ENCODE measurements around the gene XPO4.

Gene XPO4

DNA sequence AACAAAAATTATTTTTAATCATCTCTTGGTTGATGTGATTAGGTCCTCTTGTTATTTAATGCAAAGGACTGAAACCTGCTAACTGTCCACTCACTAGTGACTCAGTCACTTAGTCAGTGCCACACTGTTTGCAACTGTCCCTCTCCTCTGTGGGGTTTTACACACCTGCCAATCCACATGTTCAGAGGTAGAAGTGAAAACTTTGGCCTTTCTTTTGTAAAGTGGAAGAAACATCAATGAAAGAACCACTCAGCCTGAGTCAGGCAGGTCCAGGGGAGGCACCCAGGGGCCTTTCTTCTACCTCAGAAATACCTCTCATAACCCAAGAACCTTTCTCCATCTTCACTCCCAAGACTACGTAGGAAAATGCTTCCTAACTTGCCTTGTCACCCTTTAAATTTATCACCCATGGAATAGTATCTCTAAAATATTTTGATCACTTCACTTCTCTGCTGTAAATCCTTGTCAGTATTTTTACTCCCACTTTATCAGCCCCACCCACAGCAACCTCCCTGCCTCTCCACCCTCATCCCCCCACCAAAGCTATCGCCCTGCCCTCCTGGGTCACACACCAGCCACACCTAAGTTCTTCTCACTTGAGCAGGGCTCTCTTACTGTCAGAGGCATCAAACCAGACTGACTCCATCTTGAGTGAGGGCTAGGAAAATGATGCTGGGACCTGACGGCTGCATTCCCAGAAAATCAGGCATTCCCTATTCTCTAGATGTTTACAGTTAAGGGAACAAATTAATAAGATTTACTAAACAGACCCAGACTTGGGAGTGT, 99.2 kb downstream of the XPO4 start:
- H3K4me3 ChIP-seq (ENCODE audit: low read depth in 1 of 2, low read length in 2 of 2) = no peak overlapping the region
- H3K36me3 ChIP-seq (ENCODE audit: control insufficient read depth in 1 of 2, insufficient read depth in 2 of 2, low read length in 2 of 2) = peaks cover 18 to 19% of the 10 kb centered on the region in 2 donors
- H3K27me3 ChIP-seq (ENCODE audit: low read depth, low read length) = no peaks in the 10 kb centered on the region
- no peaks in the 10 kb centered on the region for H3K9me3 ChIP-seq (ENCODE audit: control insufficient read depth in 1 of 2, low read length in 2 of 2)
- no peaks in the 10 kb centered on the region for H3K4me1 ChIP-seq (ENCODE audit: control insufficient read depth in 1 of 2, insufficient read depth in 2 of 2, low read length in 2 of 2)
- no peak overlapping the region for H3K27ac ChIP-seq (ENCODE audit: low read length)

GRCh38 chr13:20801707-20802106, 100.8 kb downstream of the XPO4 start:
- Histone ChIP-seq H3K36me3 (ENCODE audit: control insufficient read depth in 1 of 2, insufficient read depth in 2 of 2, low read length in 2 of 2) (peaks cover 6% of the 10 kb centered on the region in 2 donors), H3K9me3 (ENCODE audit: control insufficient read depth in 1 of 2, low read length in 2 of 2) (no peaks in the 10 kb centered on the region), H3K27ac (ENCODE audit: low read length) (no peak overlapping the region), H3K4me1 (ENCODE audit: control insufficient read depth in 1 of 2, insufficient read depth in 2 of 2, low read length in 2 of 2) (peaks cover 0 to 8% of the 10 kb centered on the region in 2 donors), H3K27me3 (ENCODE audit: low read depth, low read length) (no peaks in the 10 kb centered on the region), H3K4me3 (ENCODE audit: low read depth in 1 of 2, low read length in 2 of 2) (no peak overlapping the region)

DNA sequence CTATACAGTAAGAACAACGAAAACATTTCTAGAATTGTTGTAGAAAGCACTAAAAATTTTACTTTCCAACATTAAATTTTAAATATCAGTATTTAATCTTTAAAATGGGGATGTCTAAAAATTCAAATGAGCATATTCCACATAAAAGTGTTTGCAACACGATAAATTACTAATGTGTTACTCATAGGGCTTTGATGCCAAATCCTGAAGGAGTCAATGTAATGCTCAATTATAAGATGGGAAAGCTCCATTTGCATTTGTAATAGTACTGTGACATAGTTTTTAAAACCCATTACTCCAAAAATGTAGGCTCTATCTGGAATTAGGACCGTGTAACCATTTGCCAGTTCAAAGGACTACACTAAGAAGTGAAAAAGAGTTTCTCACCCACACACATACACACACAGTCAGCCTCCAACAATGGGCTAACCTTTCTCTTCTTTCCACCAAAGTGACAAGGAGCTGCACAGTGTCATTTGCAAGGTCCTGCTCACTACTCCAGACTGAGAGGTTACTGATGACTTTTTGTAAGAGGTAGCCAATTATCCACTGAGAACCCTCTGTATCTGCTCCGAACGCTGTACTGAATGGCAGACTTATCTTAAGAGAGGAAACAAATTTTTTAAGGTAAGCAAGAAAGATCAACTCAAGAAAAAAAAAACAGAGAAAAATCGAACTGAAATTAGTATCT, 102.7 kb downstream of the XPO4 start:
- no peak overlapping the region for H3K4me3 ChIP-seq (ENCODE audit: low read depth in 1 of 2, low read length in 2 of 2)
- H3K4me1 ChIP-seq (ENCODE audit: control insufficient read depth in 1 of 2, insufficient read depth in 2 of 2, low read length in 2 of 2) = peaks cover 0 to 9% of the 10 kb centered on the region in 2 donors
- H3K36me3 ChIP-seq (ENCODE audit: control insufficient read depth in 1 of 2, insufficient read depth in 2 of 2, low read length in 2 of 2) = peaks cover 14 to 16% of the 10 kb centered on the region in 2 donors
- no peaks in the 10 kb centered on the region for H3K9me3 ChIP-seq (ENCODE audit: control insufficient read depth in 1 of 2, low read length in 2 of 2)
- H3K27me3 ChIP-seq (ENCODE audit: low read depth, low read length) = no peaks in the 10 kb centered on the region
- no peak overlapping the region for H3K27ac ChIP-seq (ENCODE audit: low read length)

- peaks cover 0 to 9% of the 10 kb centered on the region in 2 donors for H3K4me1 ChIP-seq (ENCODE audit: control insufficient read depth in 1 of 2, insufficient read depth in 2 of 2, low read length in 2 of 2)
- no peak overlapping the region for H3K27ac ChIP-seq (ENCODE audit: low read length)
- no peak overlapping the region for H3K4me3 ChIP-seq (ENCODE audit: low read depth in 1 of 2, low read length in 2 of 2)
- H3K9me3 ChIP-seq (ENCODE audit: control insufficient read depth in 1 of 2, low read length in 2 of 2) = no peaks in the 10 kb centered on the region
- H3K27me3 ChIP-seq (ENCODE audit: low read depth, low read length) = no peaks in the 10 kb centered on the region
- H3K36me3 ChIP-seq (ENCODE audit: control insufficient read depth in 1 of 2, insufficient read depth in 2 of 2, low read length in 2 of 2) = peaks cover 14 to 18% of the 10 kb centered on the region in 2 donors
Measured at GRCh38 chr13:20798027-20798426, 104.5 kb downstream of the XPO4 start.

DNA sequence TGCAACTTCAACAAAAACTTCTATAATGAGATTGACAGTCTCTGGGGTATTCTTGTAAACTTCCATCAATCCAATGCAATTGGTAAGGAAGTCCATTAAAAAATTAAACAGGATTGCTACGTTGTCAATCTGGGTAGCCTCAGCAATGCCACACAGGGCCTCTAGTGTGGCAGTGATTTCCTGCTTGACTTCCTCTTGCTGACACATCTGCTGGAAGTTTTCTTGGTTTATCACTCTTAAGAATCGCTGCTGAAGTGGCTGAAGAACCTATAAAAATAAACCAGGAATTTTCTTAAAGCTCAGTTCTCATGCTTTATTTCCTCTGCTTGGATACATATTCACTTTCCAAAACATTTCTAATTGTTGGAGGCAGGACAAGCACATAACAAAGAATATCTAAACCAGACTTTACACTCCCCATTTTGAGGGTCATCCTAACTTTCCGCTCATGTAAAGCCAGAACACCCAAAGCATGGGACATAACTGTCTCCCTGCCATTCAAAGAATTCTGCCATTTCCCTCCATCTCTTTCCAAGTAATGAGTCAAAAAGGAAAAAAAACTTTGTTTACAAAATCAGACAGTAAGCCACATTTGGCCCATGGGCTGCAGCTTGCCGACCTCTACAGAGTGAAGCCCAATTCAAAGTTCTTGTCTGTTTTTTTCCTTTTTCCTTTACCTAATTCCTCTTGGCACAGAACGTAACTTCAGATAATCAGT, 105.6 kb downstream of the XPO4 start:
- H3K9me3 ChIP-seq (ENCODE audit: control insufficient read depth in 1 of 2, low read length in 2 of 2) = no peaks in the 10 kb centered on the region
- H3K27ac ChIP-seq (ENCODE audit: low read length) = no peak overlapping the region
- H3K36me3 ChIP-seq (ENCODE audit: control insufficient read depth in 1 of 2, insufficient read depth in 2 of 2, low read length in 2 of 2) = peaks cover 14 to 18% of the 10 kb centered on the region in 2 donors
- H3K4me1 ChIP-seq (ENCODE audit: control insufficient read depth in 1 of 2, insufficient read depth in 2 of 2, low read length in 2 of 2) = peaks cover 0 to 9% of the 10 kb centered on the region in 2 donors
- H3K27me3 ChIP-seq (ENCODE audit: low read depth, low read length) = no peaks in the 10 kb centered on the region
- no peak overlapping the region for H3K4me3 ChIP-seq (ENCODE audit: low read depth in 1 of 2, low read length in 2 of 2)

DNA sequence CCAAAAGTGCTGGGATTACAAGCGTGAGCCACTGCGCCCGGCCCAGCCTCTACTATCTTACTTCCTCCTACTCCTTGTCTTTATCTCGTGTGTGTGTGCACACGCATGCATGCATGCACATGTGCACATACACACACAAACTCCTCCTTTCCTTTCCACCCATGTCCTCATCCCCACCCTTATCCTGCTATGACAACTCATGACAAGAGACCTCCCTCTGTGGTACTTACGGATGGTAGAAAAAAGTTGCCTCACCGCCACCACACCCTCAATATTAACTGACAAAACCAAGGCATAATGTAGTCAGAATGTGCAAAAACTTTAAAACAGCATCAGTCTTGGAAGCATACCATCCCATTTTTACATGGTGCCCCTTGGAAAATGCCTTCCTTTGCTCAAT, 112.9 kb downstream of the XPO4 start:
- Histone ChIP-seq H3K27me3 (ENCODE audit: low read depth, low read length) (no peaks in the 10 kb centered on the region), H3K4me1 (ENCODE audit: control insufficient read depth in 1 of 2, insufficient read depth in 2 of 2, low read length in 2 of 2) (no peaks in the 10 kb centered on the region), H3K27ac (ENCODE audit: low read length) (no peak overlapping the region), H3K9me3 (ENCODE audit: control insufficient read depth in 1 of 2, low read length in 2 of 2) (no peaks in the 10 kb centered on the region), H3K4me3 (ENCODE audit: low read depth in 1 of 2, low read length in 2 of 2) (no peak overlapping the region), H3K36me3 (ENCODE audit: control insufficient read depth in 1 of 2, insufficient read depth in 2 of 2, low read length in 2 of 2) (peaks cover 12 to 17% of the 10 kb centered on the region in 2 donors)

DNA sequence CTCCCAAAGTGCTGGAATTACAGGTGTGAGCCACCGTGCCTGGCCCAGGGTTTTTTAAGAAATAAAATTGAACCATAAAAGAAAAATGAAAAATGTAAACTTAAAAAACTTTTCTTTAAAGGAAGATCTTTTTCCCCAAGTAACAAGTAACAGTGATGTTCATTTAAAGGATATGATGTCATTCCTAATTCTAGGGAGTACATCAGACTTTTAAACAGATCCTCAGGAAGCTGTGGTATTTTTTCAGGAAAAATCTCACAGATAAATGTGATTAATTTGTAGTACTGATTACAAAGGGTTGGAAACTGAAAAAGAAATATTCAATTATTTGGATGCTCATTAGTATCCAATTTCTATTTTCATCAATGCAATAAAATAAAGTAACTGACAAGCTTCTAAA, 114.2 kb downstream of the XPO4 start:
- Histone ChIP-seq H3K27me3 (ENCODE audit: low read depth, low read length) (no peaks in the 10 kb centered on the region), H3K9me3 (ENCODE audit: control insufficient read depth in 1 of 2, low read length in 2 of 2) (no peaks in the 10 kb centered on the region), H3K27ac (ENCODE audit: low read length) (no peak overlapping the region), H3K4me3 (ENCODE audit: low read depth in 1 of 2, low read length in 2 of 2) (no peak overlapping the region), H3K4me1 (ENCODE audit: control insufficient read depth in 1 of 2, insufficient read depth in 2 of 2, low read length in 2 of 2) (no peaks in the 10 kb centered on the region), H3K36me3 (ENCODE audit: control insufficient read depth in 1 of 2, insufficient read depth in 2 of 2, low read length in 2 of 2) (peaks cover 16 to 17% of the 10 kb centered on the region in 2 donors)

DNA sequence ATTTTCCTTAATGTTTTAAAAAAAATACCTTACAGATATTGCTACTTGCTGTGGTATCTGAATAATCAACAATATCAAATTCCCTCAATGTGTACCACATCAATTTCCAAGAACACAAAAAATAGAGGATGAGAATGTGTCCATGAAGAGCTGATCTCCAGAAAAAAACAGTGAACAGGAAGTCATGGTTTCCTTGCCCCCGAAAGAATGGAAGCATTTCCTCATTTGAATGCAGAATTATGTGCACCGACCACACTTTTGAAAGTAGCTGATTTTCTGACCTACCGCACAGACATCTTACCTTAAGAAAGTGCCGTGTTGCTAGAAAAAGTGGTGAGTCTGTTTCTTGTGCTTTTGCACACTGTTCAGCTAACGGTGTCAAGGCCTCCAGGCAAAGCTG, 115.4 kb downstream of the XPO4 start:
- peaks cover 19 to 26% of the 10 kb centered on the region in 2 donors for H3K36me3 ChIP-seq (ENCODE audit: control insufficient read depth in 1 of 2, insufficient read depth in 2 of 2, low read length in 2 of 2)
- H3K4me3 ChIP-seq (ENCODE audit: low read depth in 1 of 2, low read length in 2 of 2) = no peak overlapping the region
- no peak overlapping the region for H3K27ac ChIP-seq (ENCODE audit: low read length)
- no peaks in the 10 kb centered on the region for H3K27me3 ChIP-seq (ENCODE audit: low read depth, low read length)
- H3K4me1 ChIP-seq (ENCODE audit: control insufficient read depth in 1 of 2, insufficient read depth in 2 of 2, low read length in 2 of 2) = no peaks in the 10 kb centered on the region
- H3K9me3 ChIP-seq (ENCODE audit: control insufficient read depth in 1 of 2, low read length in 2 of 2) = no peaks in the 10 kb centered on the region

DNA sequence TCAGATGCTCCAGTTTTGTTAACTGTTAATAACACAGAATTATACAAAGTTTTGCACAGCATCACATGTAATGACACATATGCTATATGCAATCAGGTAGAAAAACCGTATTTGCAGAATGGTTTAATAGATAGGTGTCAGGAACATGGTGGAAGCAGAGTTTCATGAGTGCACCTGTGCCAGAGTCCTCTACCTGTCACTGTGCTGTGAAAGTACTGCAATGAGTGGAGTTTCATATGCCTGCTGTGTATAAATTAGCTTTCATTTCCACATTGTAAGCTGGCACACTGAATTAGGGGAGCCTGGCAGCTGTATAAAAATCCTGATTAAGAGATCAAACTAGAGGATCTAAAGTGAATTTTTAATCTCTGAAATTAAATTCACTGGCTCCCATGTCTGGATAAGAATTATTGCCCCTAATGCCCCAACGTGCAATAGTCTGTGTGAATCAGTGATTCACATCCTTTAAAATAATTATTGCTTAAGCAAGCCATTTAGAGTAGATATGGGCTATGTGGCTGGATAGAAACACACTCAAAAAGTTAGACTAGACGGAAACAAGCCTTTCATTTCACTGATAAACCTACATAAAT, 120.3 kb downstream of the XPO4 start:
- Histone ChIP-seq H3K4me1 (ENCODE audit: control insufficient read depth in 1 of 2, insufficient read depth in 2 of 2, low read length in 2 of 2) (no peaks in the 10 kb centered on the region), H3K36me3 (ENCODE audit: control insufficient read depth in 1 of 2, insufficient read depth in 2 of 2, low read length in 2 of 2) (peaks cover 18 to 25% of the 10 kb centered on the region in 2 donors), H3K27ac (ENCODE audit: low read length) (no peak overlapping the region), H3K4me3 (ENCODE audit: low read depth in 1 of 2, low read length in 2 of 2) (no peak overlapping the region), H3K9me3 (ENCODE audit: control insufficient read depth in 1 of 2, low read length in 2 of 2) (no peaks in the 10 kb centered on the region), H3K27me3 (ENCODE audit: low read depth, low read length) (no peaks in the 10 kb centered on the region)

DNA sequence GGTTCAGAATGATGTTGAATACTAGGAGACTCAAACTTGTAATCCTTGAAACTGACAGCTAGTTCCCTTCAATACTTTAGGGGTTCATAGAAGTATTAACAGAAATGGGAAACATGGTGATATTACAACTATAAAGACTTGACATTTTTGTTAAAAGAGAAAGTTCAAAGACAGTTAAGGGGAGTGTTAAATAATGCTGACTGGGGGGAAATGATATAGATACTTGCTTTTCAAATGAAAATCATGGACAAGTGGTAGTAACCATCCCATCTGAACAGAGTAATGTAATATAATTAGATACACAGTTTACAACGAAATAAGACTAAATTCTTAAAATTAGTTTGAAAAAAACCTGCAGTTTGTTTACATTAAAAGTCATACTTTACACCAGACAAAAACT, 122.2 kb downstream of the XPO4 start:
- H3K27me3 ChIP-seq (ENCODE audit: low read depth, low read length) = no peaks in the 10 kb centered on the region
- peaks cover 10 to 17% of the 10 kb centered on the region in 2 donors for H3K36me3 ChIP-seq (ENCODE audit: control insufficient read depth in 1 of 2, insufficient read depth in 2 of 2, low read length in 2 of 2)
- H3K27ac ChIP-seq (ENCODE audit: low read length) = no peak overlapping the region

GRCh38 chr13:20779405-20779804, 123.1 kb downstream of the XPO4 start:
- Histone ChIP-seq H3K27ac (ENCODE audit: low read length) (no peak overlapping the region), H3K27me3 (ENCODE audit: low read depth, low read length) (no peaks in the 10 kb centered on the region), H3K4me3 (ENCODE audit: low read depth in 1 of 2, low read length in 2 of 2) (no peak overlapping the region), H3K4me1 (ENCODE audit: control insufficient read depth in 1 of 2, insufficient read depth in 2 of 2, low read length in 2 of 2) (no peaks in the 10 kb centered on the region), H3K9me3 (ENCODE audit: control insufficient read depth in 1 of 2, low read length in 2 of 2) (no peaks in the 10 kb centered on the region), H3K36me3 (ENCODE audit: control insufficient read depth in 1 of 2, insufficient read depth in 2 of 2, low read length in 2 of 2) (peaks cover 10 to 14% of the 10 kb centered on the region in 2 donors)

More for the DNA sequence above, 122.2 kb downstream of the XPO4 start:
- H3K4me1 ChIP-seq (ENCODE audit: control insufficient read depth in 1 of 2, insufficient read depth in 2 of 2, low read length in 2 of 2) = no peaks in the 10 kb centered on the region
- no peaks in the 10 kb centered on the region for H3K9me3 ChIP-seq (ENCODE audit: control insufficient read depth in 1 of 2, low read length in 2 of 2)
- H3K4me3 ChIP-seq (ENCODE audit: low read depth in 1 of 2, low read length in 2 of 2) = no peak overlapping the region
